IPS-11a (cell line): ENCODE results near the gene CHML.

Source experiments
- H3K4me3 ChIP-seq: one replicate; pipeline ENCODE4 v1.5.1; 2013; ENCODE audit warnings: low read depth, low read length, control low read depth

The CHML gene

DNA sequence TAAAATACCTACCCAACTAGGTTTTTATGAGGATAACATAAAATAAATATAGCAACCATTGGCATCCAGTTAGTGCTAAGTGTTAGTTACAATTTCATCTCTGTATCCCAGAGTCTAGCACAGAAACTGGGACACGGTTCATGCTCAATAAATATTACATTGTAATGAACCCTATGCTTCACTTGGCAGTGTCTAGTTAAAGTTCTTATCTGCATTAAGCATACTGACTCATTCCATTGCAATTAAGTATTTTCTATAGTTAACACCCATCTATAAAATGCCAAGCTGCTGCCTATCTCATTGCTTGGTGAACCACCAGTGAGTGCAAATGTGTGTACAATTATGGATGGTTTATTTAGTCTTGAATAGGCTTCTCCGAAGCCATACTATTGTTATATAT lies 15.2 kb downstream of the CHML start:
- H3K4me3 ChIP-seq = no peak overlapping the region

DNA sequence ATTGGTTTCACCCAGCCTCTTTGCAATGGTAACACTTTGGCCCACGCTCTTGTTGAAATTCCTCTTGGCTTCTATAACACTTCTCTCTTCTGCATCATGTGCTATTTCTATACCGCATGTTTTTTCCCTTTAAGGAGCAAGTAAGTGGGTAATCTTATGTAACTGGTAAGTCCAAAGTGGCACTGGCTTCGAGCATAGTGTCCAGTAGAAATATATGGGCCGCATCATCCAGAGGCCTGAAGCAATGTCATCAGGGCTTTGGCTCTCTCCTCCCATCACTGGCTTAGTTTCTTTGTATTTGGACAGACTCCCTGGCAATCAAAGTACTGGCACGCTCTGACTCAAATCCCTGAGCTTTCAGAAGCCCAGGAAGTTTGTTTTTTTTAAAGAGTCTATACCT lies 17.5 kb downstream of the CHML start:
- H3K4me3 ChIP-seq = no peak overlapping the region

DNA sequence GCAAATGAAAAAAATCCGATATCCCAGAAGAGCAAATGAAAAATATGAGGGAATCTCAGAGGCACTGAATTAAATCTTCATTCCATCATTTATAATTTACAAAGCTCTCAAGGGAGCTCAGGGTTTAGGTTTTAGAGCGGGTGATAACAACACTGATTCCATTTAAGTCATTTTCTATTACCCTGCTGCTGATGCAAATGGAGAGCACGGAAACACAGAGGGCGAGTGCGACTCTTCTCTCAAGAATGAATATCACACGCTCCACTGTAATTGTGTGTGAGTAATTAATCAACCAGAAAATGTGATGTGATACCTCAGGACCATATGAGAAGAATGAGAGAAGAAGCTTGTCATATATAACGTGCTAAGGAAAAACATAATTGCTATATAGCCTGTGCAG lies 22.7 kb downstream of the CHML start:
- H3K4me3 ChIP-seq = no peak overlapping the region

DNA sequence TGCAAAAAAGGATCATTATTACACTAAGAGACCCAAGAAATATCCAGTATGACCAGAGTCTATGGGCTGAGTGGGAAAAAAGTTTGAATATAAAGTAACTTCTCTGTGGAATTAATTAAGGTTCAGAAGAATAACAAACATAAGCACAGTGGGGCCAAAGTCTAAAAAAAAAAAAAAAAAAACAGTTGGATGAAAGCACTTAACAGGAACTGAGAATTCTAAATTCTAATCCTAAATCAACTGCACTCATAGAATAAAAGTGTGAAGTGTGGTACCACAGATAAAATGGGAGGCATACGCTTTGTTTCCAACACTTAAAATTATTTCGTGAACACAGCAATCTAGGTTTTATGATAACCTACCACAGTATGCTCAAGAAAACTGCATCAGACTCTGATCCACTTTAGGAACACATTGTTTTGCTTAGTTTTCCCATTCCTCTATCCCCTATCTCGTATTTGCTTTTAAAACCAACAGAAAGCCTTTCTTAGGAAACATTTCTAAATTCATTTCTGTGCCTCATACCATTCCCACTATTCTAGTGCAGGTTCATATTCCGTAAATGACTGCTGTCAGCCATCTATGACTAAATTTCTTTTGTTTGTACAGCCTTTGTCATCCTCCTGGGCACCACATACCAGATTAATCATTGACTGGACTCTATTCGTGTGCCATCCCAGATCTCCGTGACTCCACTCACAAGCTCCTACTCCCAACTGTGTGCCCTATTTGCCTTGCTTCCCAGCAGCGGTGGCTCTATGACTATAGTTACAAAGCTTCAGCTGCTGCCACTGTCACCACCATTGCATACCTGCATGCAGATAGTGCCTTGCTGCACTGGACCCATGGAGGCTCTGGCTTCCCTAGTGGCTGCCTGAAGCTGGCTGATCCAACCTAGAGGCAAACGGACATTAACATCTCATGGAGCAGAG lies 24.9 kb downstream of the CHML start:
- H3K4me3 ChIP-seq = no peak overlapping the region

DNA sequence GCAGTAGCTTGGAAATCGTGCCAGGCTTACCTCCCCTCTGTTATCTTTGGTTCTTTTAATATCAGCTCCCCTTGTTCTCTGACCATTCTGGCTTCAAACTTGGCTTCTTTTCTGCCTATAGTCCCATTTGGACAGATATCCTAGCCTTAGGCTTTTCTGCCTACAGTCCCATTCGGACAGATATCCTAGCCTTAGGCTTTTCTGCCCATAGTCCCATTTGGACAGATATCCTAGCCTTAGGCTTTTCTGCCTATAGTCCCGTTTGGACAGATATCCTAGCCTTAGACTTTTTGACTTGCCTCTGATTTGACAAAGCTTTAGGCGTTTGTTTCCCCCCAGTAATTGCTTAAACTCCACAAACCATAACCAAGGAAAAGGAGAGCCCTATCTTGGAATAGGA lies 25.6 kb downstream of the CHML start:
- no peak overlapping the region for H3K4me3 ChIP-seq

DNA sequence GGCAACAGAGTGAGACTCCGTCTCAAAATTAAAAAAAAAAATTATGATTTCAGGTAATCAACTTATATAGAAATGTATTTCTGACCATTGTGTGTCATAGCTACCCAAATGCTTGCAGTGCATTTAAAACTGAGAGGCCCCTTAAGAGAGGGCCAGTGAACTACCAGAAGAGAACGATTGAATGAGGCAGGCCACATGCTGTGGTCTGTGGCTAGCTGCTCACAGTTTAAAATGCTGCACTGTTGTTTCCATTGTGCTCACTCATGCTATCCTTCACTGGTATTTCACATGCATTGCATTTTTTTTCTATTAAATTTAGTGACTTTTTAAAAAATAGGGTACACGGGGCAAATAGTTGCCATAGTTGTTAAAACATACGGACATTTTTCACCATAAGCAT lies 26.0 kb downstream of the CHML start:
- H3K4me3 ChIP-seq = no peak overlapping the region

DNA sequence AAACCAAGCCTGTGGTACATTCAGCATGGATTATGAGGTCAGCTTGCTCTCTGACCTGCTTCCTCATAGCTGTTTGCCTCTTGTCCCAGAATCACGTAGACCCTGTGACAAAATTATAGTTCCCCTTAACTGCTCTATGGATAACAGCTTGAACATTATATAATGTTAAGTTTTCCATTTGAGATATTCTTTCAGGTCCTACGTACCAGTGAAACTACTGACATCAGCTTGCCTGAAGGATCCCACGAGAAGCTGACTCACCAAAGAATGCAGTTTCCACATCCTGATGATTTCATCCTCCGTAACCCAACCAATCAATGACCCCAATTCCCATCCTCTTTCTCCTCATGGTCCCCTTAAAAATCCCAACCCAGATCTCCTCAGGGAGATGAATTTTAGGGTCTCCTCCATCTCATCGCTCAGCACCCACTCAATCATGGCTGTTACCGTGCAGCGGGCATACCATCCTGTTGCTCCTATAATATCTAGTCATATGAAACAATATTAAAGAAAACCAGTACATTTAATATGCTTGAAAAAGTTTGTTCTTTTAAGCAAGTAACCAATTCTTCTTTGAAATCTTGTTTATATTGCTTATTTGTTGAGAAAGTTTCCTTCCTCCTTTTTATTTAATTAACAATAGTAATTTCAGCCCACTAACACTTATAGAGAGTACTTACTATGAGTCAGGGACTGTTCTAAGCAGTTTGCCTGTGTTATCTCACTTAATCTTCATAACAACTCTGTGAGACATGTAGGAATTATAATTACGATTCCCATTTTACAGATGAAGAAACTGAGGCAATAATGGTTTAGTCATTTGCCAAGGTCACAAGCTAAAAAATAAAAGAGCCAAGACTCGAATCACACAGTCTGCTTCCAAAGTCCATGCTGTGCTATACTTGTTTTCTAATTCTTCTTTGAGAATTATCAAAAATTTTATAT lies 27.4 kb downstream of the CHML start:
- H3K4me3 ChIP-seq = no peak overlapping the region

DNA sequence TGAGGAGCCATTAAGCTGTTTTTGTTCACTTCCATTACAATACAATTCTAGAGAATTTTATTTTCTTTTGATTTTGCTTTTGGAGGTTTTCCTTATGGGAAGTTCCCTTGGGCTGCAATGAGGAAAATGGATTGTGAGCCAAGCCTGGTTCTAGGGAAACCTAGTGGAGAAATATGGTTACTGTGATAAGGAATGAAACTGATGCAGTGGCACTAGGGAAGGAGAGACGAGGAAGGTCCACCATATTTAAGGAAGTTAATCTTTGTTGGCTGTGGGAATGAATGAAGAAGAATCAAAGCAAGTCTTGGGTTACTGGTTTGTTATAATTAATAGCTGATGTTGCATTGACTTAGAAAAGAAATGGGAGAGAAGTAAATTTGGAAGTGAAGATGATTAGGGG lies 28.4 kb downstream of the CHML start:
- no peak overlapping the region for H3K4me3 ChIP-seq

DNA sequence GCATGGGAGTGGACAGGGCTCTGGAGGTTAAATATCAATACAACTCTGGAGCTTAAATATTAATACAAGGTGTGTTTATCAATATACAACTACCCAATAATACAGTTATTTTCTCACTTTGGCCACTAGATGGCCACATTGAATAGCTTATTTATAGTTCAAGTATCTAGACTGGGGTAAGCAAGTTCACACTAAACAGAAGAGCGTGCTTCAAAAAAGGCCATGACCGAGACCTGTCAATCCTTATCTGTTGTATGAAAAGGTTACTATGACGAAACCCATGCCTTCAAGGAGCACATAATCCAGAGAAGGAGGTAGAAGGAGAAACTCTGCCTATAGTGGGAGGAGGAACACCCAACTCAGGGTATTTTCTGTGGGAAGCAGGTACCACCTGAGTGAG lies 29.1 kb downstream of the CHML start:
- no peak overlapping the region for H3K4me3 ChIP-seq

DNA sequence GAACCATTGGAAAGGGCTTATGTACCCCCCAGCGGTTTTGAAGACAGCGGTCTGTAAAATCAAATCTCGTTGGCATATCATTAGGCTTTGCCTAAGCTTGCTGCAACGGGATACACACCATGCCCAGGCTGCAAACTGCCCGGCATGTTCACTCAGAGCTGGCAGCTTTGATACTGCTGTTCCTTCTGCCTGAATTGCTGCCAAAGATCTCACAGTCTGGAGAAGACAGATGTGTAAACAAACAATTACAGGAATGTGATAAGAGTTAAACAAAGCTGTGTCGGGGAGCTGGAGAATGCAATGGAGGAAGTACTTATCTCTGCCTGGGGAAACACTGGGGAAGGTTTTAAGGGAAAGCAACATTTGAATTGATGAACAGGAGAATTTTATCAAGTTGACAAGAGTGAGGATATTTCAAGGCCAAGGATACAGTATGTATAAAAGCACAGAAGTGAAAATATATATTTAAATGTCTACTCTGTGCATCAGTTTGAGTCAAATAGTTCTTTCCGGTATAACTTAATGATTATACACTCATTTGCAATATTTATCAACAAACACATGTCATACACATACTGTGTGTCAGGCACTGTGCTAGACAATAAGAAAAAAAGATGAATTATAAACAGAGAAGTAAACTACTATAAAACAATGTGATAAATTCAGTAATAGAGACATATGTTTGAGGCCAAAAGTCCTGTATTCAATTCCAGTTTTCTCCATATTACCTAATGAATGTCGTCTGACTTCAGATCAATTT lies 29.9 kb downstream of the CHML start:
- no peak overlapping the region for H3K4me3 ChIP-seq

DNA sequence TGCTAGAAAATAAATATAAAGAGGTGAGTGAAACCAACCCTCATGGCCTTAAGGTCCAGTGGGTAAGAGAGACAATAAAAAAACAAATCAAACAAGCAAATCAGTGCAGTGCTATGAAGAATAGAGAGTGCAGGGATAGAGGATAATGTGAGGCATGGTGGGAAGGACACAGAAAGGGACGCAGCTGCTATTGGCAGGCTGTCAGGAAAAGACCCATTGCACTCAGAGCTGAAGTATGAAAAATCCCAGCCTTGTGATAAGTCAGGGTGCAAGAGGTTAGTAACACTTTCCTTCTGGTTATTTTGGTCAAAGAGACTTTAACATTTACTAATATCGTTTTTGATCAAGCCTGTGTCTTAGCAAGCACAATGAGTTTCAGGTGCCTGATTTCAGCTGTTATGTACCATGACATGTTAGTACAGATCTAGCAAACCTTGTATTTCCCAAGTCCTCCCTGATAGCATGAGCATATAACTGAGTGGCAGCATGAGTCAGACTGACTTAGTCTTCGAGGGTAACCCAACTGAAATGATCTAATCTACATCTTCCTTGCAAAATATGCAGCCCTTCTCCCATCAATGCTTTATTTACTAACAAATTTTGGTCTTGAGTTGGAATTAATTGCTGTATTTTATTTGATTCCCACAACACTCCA lies 31.7 kb downstream of the CHML start:
- no peak overlapping the region for H3K4me3 ChIP-seq

DNA sequence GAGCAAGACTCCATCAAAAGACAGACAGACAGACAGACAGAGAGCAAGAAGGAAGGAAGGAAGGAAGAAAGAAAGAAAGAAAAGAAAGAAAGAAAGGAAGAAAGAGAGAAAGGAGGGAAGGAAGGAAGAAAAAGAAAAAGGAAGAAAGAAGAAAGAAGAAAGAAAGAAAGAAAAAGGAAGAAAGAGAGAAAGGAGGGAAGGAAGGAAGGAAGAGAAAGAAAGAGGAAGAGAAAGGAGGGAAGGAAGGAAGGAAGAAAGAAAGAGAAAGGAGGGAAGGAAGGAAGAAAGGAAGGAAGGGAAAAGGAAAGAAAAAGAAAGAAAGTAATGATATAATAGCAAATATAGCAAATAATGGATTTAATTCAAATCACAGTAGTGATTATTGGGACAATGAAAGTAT lies 32.7 kb downstream of the CHML start:
- no peak overlapping the region for H3K4me3 ChIP-seq

DNA sequence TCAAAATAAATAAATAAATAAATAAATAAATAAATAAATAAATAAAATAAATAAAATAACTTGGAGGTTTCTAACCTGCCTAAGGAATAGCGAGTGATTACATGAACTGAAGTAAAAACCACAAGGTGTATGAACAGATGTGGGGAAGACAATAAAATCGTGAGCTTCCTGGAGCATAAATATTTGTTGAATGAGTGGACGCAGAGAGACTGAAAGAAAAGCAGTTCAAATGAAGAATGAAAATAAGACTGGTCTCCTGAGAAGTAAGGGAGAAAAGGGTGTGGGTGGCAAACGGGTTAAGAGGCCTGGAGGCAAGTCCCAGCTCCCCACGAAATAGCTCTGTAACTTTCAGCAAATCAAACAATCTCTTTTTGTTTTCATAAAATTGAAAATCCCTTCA lies 33.6 kb downstream of the CHML start:
- no peak overlapping the region for H3K4me3 ChIP-seq

DNA sequence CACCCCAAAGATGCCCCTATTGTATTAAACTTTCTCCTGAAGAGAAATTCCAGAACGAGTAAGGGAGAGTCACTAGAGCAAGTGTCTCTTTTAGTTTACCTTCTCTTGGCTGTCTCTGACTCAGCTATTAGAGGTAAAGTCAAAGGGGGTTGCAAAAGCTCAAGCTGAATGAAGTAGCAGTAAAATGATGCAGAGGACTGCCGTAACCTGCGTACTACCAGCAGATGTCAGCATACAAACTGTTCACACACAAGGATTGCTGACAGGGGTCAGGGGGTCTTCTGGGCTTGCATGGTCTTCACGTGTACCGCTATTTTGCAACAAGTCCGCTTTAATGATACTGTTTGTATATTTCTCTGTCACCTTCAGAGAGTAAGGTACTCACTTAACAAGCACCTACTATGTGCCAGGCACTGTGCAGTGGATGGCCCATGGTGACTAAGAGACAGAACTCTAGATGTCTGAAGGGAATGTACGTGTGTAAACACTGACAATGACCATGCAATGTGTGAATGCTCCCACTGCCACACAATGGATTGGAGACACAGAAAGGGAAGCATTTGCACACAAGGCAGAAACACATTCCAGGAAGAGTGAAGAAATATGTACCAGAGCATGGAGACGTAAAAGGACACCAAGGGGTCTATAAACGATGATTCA lies 34.9 kb downstream of the CHML start:
- H3K4me3 ChIP-seq = no peak overlapping the region

DNA sequence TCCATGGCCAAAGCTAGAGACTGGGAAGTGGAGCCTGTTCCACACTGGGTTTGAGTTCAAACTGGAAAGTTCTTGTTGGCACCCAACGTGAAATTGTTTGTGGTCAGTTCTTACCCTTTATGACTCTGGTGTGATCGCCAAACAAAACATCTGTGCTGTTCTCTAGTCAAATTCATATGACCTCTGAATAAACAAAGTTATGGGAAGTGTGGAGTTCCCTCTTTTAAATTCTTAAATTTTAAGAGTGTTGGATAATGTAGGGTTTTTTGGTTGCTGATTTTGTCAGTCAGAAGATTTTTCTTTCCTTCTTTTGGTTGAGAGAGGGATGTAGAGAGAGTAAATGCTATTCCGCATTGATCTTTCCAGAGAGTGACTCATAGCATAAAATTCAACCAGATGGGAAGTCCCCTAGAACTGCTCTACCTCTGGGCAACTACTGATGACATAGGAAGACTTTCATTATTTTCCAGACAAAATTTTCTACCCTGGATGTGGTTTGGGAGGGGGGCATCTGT lies 36.4 kb downstream of the CHML start:
- H3K4me3 ChIP-seq = no peak overlapping the region

DNA sequence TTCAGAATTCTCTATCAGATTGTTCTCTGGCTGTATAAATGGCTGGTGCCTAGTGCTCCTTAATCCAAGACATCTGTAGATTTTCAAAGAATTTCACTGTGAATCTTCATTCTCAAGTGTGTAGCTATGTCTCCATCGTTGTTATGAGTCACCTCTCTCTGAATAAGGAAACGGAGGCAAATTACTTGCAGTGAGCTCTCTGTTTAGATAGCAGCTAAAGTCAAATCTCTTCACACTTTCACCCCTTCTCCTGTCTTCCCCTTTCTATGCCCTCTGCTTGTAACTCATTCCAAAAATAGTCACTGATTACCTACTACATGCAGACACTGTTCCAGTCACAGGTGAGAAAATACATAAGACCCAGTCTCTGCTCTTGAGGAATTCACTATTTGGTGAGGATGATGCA lies 39.7 kb downstream of the CHML start:
- H3K4me3 ChIP-seq = no peak overlapping the region

DNA sequence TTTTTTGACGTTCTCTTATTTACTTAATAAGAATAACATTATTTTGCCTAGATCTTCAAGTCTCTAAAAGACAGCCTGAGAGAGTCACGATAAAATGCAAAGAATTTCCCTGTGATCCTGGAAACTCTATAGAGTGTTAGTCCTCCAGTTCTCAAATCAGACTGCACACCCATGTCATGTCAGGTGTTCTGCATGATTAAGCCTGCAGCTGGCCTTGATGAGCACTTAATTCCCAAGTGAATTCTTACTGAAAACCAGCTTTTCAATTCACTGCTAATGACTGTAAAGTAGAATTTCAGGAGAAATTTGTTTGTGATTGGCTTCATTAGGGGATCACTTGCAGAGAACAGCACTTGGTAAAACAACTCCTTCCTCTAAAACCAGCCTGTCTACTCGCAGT lies 41.9 kb downstream of the CHML start:
- H3K4me3 ChIP-seq = no peak overlapping the region

DNA sequence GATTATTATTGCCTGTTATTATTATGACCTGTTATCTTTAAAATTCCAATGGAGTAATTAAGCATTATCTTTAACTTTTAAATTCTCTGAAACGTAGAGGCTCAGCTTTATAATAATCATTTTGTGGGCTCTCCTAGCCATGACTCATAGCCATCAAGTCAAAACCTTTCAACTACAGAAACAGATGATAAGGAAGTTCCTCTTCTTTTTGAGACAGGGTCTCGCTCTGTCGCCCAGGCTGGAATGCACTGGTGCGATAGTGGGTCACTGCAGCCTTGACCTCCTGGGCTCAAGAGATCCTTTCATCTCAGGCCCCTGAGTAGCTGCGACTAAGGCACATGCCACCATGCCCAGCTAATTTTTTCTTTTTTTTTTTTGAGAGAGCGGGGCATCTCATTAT lies 43.5 kb downstream of the CHML start:
- H3K4me3 ChIP-seq = no peak overlapping the region

DNA sequence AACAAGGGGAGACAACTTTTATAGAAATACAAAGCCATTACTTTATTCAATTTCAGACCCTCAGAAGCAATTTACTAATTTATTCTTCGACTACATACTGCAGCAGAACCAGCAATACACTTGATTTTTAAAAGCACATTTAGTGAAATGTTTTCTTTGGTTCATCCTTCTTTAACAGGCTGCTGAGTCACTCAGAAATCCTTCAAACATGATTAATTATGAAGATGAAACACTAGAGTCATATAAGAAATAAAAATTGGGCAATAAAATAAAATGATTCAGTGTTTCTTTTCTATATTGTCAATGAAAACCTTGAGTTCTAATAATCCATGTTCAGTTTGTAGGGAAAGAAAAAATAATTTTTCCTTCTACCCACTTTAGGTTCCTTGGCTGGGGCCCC lies 47.0 kb downstream of the CHML start:
- no peak overlapping the region for H3K4me3 ChIP-seq
